Ecto neural progenitor cell (in vitro differentiated cells): Measurements from ENCODE around the gene ZFP57.

Experiments used
- DNase-seq: peaks from one replicate; pipeline ENCODE4 v3.0.0-alpha.2; 2018; ENCODE audit warnings: low spot score

ZFP57 gene

DNA sequence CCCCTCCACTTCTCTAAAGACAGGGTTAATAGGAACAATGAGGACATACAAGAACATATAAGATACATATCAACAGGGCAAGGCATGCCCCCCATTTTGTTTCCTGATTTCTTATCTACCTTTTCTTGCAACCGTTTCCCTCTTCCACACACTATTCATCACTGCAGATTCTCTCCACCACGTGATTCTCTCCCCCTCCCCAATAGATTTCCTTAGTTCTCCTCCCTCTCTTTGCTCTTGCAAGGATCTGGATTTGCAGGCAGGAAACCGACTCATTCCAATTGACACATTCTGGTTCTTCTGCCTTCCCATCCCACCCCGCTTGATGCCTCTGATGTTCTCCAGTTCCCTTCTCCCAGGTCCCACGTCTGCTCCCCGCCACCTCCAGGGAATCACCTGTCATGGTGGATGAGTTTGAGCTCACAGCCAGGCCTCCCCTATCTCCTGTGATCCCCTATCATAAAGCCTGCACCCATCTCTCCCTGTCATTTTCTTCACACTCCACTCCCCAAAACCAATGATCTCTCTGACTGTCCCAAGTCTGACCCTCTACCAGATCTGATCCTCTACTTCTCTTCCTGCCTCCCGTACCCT lies 55.5 kb downstream of the ZFP57 start:
- no peak for DNase-seq

- DNase-seq = no peak
Observed at GRCh38 chr6:29624520-29624961, 56.4 kb downstream of the ZFP57 start.
